HEK293 (cell line): ENCODE data around the gene RTL1.

ENCODE experiments used
- FEZF1 ChIP-seq: fragments of 450-650 bp; formaldehyde crosslinking; IDR thresholded peaks from 2 replicates; pipeline ENCODE4 v1.5.1; 2016; ENCODE audit warnings: missing biosample characterization, missing genetic modification characterization
- IKZF3 ChIP-seq: fragments of 450-650 bp; IDR thresholded peaks from 2 replicates; pipeline ENCODE4 v1.5.0; 2018; ENCODE audit warnings: missing biosample characterization, mild to moderate bottlenecking, missing genetic modification characterization, moderate library complexity
- ZNF10 ChIP-seq: fragments of 450-650 bp; formaldehyde crosslinking; IDR thresholded peaks from 2 replicates; pipeline ENCODE4 v1.5.1; 2017; ENCODE audit warnings: missing biosample characterization, missing genetic modification characterization
- ZNF561 ChIP-seq: fragments of 450-650 bp; IDR thresholded peaks from 2 replicates; pipeline ENCODE4 v1.5.1; 2018; ENCODE audit warnings: missing biosample characterization, missing genetic modification characterization, borderline replicate concordance
- ZNF624 ChIP-seq: fragments of 450-650 bp; formaldehyde crosslinking; IDR thresholded peaks from 2 replicates; pipeline ENCODE4 v1.5.1; 2017; ENCODE audit warnings: missing biosample characterization, missing genetic modification characterization
- ZNF626 ChIP-seq: fragments of 450-650 bp; sonication (Bioruptor Pico); formaldehyde crosslinking; IDR thresholded peaks from 2 replicates; pipeline ENCODE4 v1.5.1; 2018; ENCODE audit warnings: missing biosample characterization, missing genetic modification characterization, inconsistent platforms
- ZNF777 ChIP-seq: fragments of 450-650 bp; formaldehyde crosslinking; IDR thresholded peaks from 2 replicates; pipeline ENCODE4 v1.5.1; 2017; ENCODE audit warnings: missing biosample characterization, missing genetic modification characterization, borderline replicate concordance
- TF ChIP-seq, protein P1 (sequence below): fragments of 450-650 bp; formaldehyde crosslinking; IDR thresholded peaks from 2 replicates; pipeline ENCODE4 v1.5.1; 2016; ENCODE audit warnings: missing biosample characterization, missing genetic modification characterization
- TF ChIP-seq, protein P2 (sequence below): fragments of 450-650 bp; formaldehyde crosslinking; conservative IDR thresholded peaks from 2 replicates; pipeline ENCODE4 v1.5.1; 2016; ENCODE audit warnings: low read depth, missing biosample characterization, missing genetic modification characterization
- TF ChIP-seq, protein P3 (sequence below): fragments of 450-650 bp; formaldehyde crosslinking; IDR thresholded peaks from 2 replicates; pipeline ENCODE4 v1.5.1; 2016; ENCODE audit warnings: missing biosample characterization, missing genetic modification characterization

DNA sequence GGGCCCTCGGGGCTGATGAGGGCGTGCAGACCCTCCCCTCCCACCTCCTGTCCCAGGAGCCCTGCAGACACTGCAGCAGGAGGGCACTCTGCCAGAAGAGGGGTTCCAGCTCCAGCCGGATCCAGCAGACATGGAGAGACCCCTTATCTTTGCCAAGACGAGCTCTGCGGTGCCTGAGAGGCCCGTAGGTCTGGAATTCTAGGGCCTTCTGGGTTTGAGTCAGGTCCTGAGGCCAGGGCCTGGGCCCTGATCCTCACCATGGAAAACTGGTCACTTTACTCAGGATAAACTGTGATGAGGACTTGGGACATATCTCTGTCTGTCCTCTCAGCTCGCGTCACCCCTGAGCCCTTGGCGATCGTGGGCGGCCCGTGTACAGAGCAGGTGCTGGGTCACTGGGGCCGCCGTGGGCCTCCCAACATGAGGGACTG lies 63.8 kb downstream of the RTL1 start:
- TF ChIP-seq IKZF3 (no peak), FEZF1 (tag by site-specific recombination) (no peak), ZNF777 (no peak), ZNF626 (tag by site-specific recombination) (no peak), ZNF624 (no peak), ZNF561 (tag by site-specific recombination) (no peak), ZNF10 (tag by site-specific recombination) (no peak)
- TF ChIP-seq, protein P1, sequence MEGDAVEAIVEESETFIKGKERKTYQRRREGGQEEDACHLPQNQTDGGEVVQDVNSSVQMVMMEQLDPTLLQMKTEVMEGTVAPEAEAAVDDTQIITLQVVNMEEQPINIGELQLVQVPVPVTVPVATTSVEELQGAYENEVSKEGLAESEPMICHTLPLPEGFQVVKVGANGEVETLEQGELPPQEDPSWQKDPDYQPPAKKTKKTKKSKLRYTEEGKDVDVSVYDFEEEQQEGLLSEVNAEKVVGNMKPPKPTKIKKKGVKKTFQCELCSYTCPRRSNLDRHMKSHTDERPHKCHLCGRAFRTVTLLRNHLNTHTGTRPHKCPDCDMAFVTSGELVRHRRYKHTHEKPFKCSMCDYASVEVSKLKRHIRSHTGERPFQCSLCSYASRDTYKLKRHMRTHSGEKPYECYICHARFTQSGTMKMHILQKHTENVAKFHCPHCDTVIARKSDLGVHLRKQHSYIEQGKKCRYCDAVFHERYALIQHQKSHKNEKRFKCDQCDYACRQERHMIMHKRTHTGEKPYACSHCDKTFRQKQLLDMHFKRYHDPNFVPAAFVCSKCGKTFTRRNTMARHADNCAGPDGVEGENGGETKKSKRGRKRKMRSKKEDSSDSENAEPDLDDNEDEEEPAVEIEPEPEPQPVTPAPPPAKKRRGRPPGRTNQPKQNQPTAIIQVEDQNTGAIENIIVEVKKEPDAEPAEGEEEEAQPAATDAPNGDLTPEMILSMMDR, result no peak
- TF ChIP-seq, protein P2, sequence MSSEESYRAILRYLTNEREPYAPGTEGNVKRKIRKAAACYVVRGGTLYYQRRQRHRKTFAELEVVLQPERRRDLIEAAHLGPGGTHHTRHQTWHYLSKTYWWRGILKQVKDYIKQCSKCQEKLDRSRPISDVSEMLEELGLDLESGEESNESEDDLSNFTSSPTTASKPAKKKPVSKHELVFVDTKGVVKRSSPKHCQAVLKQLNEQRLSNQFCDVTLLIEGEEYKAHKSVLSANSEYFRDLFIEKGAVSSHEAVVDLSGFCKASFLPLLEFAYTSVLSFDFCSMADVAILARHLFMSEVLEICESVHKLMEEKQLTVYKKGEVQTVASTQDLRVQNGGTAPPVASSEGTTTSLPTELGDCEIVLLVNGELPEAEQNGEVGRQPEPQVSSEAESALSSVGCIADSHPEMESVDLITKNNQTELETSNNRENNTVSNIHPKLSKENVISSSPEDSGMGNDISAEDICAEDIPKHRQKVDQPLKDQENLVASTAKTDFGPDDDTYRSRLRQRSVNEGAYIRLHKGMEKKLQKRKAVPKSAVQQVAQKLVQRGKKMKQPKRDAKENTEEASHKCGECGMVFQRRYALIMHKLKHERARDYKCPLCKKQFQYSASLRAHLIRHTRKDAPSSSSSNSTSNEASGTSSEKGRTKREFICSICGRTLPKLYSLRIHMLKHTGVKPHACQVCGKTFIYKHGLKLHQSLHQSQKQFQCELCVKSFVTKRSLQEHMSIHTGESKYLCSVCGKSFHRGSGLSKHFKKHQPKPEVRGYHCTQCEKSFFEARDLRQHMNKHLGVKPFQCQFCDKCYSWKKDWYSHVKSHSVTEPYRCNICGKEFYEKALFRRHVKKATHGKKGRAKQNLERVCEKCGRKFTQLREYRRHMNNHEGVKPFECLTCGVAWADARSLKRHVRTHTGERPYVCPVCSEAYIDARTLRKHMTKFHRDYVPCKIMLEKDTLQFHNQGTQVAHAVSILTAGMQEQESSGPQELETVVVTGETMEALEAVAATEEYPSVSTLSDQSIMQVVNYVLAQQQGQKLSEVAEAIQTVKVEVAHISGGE (tag by site-specific recombination), result no peak
- TF ChIP-seq, protein P3, sequence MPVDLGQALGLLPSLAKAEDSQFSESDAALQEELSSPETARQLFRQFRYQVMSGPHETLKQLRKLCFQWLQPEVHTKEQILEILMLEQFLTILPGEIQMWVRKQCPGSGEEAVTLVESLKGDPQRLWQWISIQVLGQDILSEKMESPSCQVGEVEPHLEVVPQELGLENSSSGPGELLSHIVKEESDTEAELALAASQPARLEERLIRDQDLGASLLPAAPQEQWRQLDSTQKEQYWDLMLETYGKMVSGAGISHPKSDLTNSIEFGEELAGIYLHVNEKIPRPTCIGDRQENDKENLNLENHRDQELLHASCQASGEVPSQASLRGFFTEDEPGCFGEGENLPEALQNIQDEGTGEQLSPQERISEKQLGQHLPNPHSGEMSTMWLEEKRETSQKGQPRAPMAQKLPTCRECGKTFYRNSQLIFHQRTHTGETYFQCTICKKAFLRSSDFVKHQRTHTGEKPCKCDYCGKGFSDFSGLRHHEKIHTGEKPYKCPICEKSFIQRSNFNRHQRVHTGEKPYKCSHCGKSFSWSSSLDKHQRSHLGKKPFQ (tag by site-specific recombination), result no peak
